T-helper 1 cell treated with Interleukin-12 subunit alpha and Interleukin-12 subunit beta and Interleukin-4 antibody, amounts not matched to agents 30 μg/mL and 1 μg/mL, for 36 hours (primary cell): ENCODE measurements around the gene XPOT.
"Not testable (repeated sequence)": the region's sequence is repeated elsewhere in the genome, so short reads cannot be mapped to it uniquely, and the experiment has no call there.

ENCODE experiments used
- H3K27ac Mint-ChIP-seq: one replicate; pipeline ENCODE4 v1.8.0; 2021; ENCODE audit warnings: mild to moderate bottlenecking, mixed read lengths
- H3K27me3 Mint-ChIP-seq: one replicate; pipeline ENCODE4 v1.8.0; 2021; ENCODE audit warnings: low read depth, mixed read lengths
- H3K36me3 Mint-ChIP-seq: one replicate; pipeline ENCODE4 v1.8.0; 2021; ENCODE audit warnings: low read depth, mixed read lengths
- H3K4me1 Mint-ChIP-seq: one replicate; pipeline ENCODE4 v1.8.0; 2021; ENCODE audit warnings: low read depth, mixed read lengths
- H3K4me3 Mint-ChIP-seq: one replicate; pipeline ENCODE4 v1.8.0; 2021; ENCODE audit warnings: mild to moderate bottlenecking, moderate library complexity, mixed read lengths
- H3K9me3 Mint-ChIP-seq: one replicate; pipeline ENCODE4 v1.8.0; 2021; ENCODE audit warnings: mixed read lengths

XPOT gene

GRCh38 chr12:64403707-64404469, at the start of gene XPOT:
Gene XPOT, plus strand, starts transcription at chr12:64404392. Its CDS starts 5,644 bp downstream, at chr12:64410036.
- H3K9me3 Mint-ChIP-seq = no peaks in the 10 kb centered on the region
- peak within 1 kb of the TSS; percentile 98 for H3K27ac Mint-ChIP-seq
- H3K4me3 Mint-ChIP-seq = peak within 1 kb of the TSS; percentile 96
- no peaks in the 10 kb centered on the region for H3K27me3 Mint-ChIP-seq
- H3K4me1 Mint-ChIP-seq = peaks cover 26% of the 10 kb centered on the region
- H3K36me3 Mint-ChIP-seq = no peaks in the 10 kb centered on the region

GRCh38 chr12:64356209-64356608, 48.0 kb upstream of the XPOT start:
- not testable (repeated sequence) for H3K27me3 Mint-ChIP-seq, H3K36me3 Mint-ChIP-seq, H3K27ac Mint-ChIP-seq, H3K4me1 Mint-ChIP-seq, H3K4me3 Mint-ChIP-seq, H3K9me3 Mint-ChIP-seq

GRCh38 chr12:64361173-64361572, 43.0 kb upstream of the XPOT start:
- H3K36me3 Mint-ChIP-seq, H3K4me3 Mint-ChIP-seq, H3K9me3 Mint-ChIP-seq, H3K27me3 Mint-ChIP-seq, H3K4me1 Mint-ChIP-seq, H3K27ac Mint-ChIP-seq: not testable (repeated sequence)

GRCh38 chr12:64362721-64363305, 41.4 kb upstream of the XPOT start:
- H3K36me3 Mint-ChIP-seq = no peaks in the 10 kb centered on the region

GRCh38 chr12:64383675-64384074, 20.5 kb upstream of the XPOT start:
- Mint-ChIP-seq H3K9me3 (peaks cover 17% of the 10 kb centered on the region), H3K4me1 (peaks cover 28% of the 10 kb centered on the region), H3K27me3 (no peaks in the 10 kb centered on the region), H3K27ac (no peak overlapping the region), H3K36me3 (peaks cover 8% of the 10 kb centered on the region), H3K4me3 (no peak overlapping the region)

More at GRCh38 chr12:64362721-64363305, 41.4 kb upstream of the XPOT start:
- no peak overlapping the region for H3K4me3 Mint-ChIP-seq
- H3K27me3 Mint-ChIP-seq = no peaks in the 10 kb centered on the region
- H3K9me3 Mint-ChIP-seq = no peaks in the 10 kb centered on the region
- no peak overlapping the region for H3K27ac Mint-ChIP-seq
- H3K4me1 Mint-ChIP-seq = no peaks in the 10 kb centered on the region

GRCh38 chr12:64385019-64385418, 19.2 kb upstream of the XPOT start:
- H3K27me3 Mint-ChIP-seq = peaks cover 4% of the 10 kb centered on the region
- peaks cover 17% of the 10 kb centered on the region for H3K9me3 Mint-ChIP-seq
- H3K4me3 Mint-ChIP-seq = peak overlapping the region; percentile 70
- H3K4me1 Mint-ChIP-seq = peaks cover 31% of the 10 kb centered on the region
- peaks cover 8% of the 10 kb centered on the region for H3K36me3 Mint-ChIP-seq
- H3K27ac Mint-ChIP-seq = peak overlapping the region; percentile 92

GRCh38 chr12:64385468-64385867, 18.7 kb upstream of the XPOT start:
- peaks cover 31% of the 10 kb centered on the region for H3K4me1 Mint-ChIP-seq
- H3K4me3 Mint-ChIP-seq = peak overlapping the region; percentile 70
- H3K36me3 Mint-ChIP-seq = peaks cover 8% of the 10 kb centered on the region
- peaks cover 13% of the 10 kb centered on the region for H3K9me3 Mint-ChIP-seq
- peaks cover 4% of the 10 kb centered on the region for H3K27me3 Mint-ChIP-seq
- H3K27ac Mint-ChIP-seq = peak overlapping the region; percentile 92

- Mint-ChIP-seq H3K9me3 (no peaks in the 10 kb centered on the region), H3K27me3 (peaks cover 20% of the 10 kb centered on the region), H3K27ac (peak overlapping the region; percentile 50), H3K4me1 (peaks cover 34% of the 10 kb centered on the region), H3K4me3 (no peak overlapping the region), H3K36me3 (no peaks in the 10 kb centered on the region)
Measured at GRCh38 chr12:64387197-64387816, 16.9 kb upstream of the XPOT start.

- Mint-ChIP-seq H3K4me3 (no peak overlapping the region), H3K27me3 (peaks cover 22% of the 10 kb centered on the region), H3K4me1 (peaks cover 29% of the 10 kb centered on the region), H3K36me3 (no peaks in the 10 kb centered on the region), H3K27ac (no peak overlapping the region), H3K9me3 (no peaks in the 10 kb centered on the region)
Measured at GRCh38 chr12:64389154-64389553, 15.0 kb upstream of the XPOT start.

GRCh38 chr12:64390275-64390851, 13.8 kb upstream of the XPOT start, which contains the start of gene C12orf56:
Gene C12orf56, minus strand, starts transcription at chr12:64390758. Its CDS starts 193 bp downstream, at chr12:64390565.
- Mint-ChIP-seq H3K36me3 (no peaks in the 10 kb centered on the region), H3K9me3 (no peaks in the 10 kb centered on the region), H3K27ac (no peak within 1 kb of the TSS), H3K4me3 (peak within 1 kb of the TSS; percentile 79), H3K4me1 (peaks cover 17% of the 10 kb centered on the region), H3K27me3 (peaks cover 22% of the 10 kb centered on the region)

GRCh38 chr12:64392221-64392620, 12.0 kb upstream of the XPOT start:
- no peak overlapping the region for H3K27ac Mint-ChIP-seq
- H3K36me3 Mint-ChIP-seq = no peaks in the 10 kb centered on the region
- H3K27me3 Mint-ChIP-seq = peaks cover 22% of the 10 kb centered on the region
- peak overlapping the region; percentile 28 for H3K4me3 Mint-ChIP-seq
- no peaks in the 10 kb centered on the region for H3K9me3 Mint-ChIP-seq
- H3K4me1 Mint-ChIP-seq = peaks cover 10% of the 10 kb centered on the region

GRCh38 chr12:64395739-64396138, 8.5 kb upstream of the XPOT start:
- no peaks in the 10 kb centered on the region for H3K36me3 Mint-ChIP-seq
- peaks cover 9% of the 10 kb centered on the region for H3K4me1 Mint-ChIP-seq
- H3K27me3 Mint-ChIP-seq = peaks cover 21% of the 10 kb centered on the region
- H3K9me3 Mint-ChIP-seq = no peaks in the 10 kb centered on the region
- no peak overlapping the region for H3K27ac Mint-ChIP-seq
- no peak overlapping the region for H3K4me3 Mint-ChIP-seq

- Mint-ChIP-seq H3K36me3 (no peaks in the 10 kb centered on the region), H3K4me1 (peaks cover 7% of the 10 kb centered on the region), H3K27me3 (peaks cover 4% of the 10 kb centered on the region), H3K4me3 (no peak overlapping the region), H3K27ac (no peak overlapping the region), H3K9me3 (no peaks in the 10 kb centered on the region)
Measured at GRCh38 chr12:64400041-64400440, 4.2 kb upstream of the XPOT start.

- no peaks in the 10 kb centered on the region for H3K9me3 Mint-ChIP-seq
- H3K36me3 Mint-ChIP-seq = no peaks in the 10 kb centered on the region
- H3K4me3 Mint-ChIP-seq = peak overlapping the region; percentile 25
- peaks cover 18% of the 10 kb centered on the region for H3K4me1 Mint-ChIP-seq
- no peak overlapping the region for H3K27ac Mint-ChIP-seq
- peaks cover 4% of the 10 kb centered on the region for H3K27me3 Mint-ChIP-seq
Measured at GRCh38 chr12:64402181-64402580, 2.0 kb upstream of the XPOT start.
